ENCODE measurements around the gene TAF15.
A peak's percentile ranks its signal among the peaks of the same experiment; 100 is the strongest.

The TAF15 gene

GRCh38 chr17:35821308-35821707 lies 12.0 kb downstream of the TAF15 start:
- no peak for DNase-seq

- no peak for DNase-seq
These were observed 15.9 kb downstream of the TAF15 start for GRCh38 chr17:35825206-35825605.

- no peak for DNase-seq
These were observed 31.8 kb downstream of the TAF15 start for GRCh38 chr17:35841101-35841500.

GRCh38 chr17:35841505-35841904 lies 32.2 kb downstream of the TAF15 start:
- DNase-seq: peak in 1 of 2 donors; percentile 33

GRCh38 chr17:35842239-35842638 lies 33.0 kb downstream of the TAF15 start:
- DNase-seq: no peak

- no peak for DNase-seq
These were observed 34.4 kb downstream of the TAF15 start for GRCh38 chr17:35843698-35844097.

- DNase-seq: no peak
These were observed 35.3 kb downstream of the TAF15 start for GRCh38 chr17:35844547-35844946.

GRCh38 chr17:35846055-35846809 lies 36.9 kb downstream of the TAF15 start:
- no peak for DNase-seq

- DNase-seq: no peak
These were observed 37.7 kb downstream of the TAF15 start for GRCh38 chr17:35847006-35847405.

- DNase-seq: no peak
These were observed 38.5 kb downstream of the TAF15 start for GRCh38 chr17:35847633-35848373.

- peak; percentile 61 to 82 for DNase-seq
These were observed 40.4 kb downstream of the TAF15 start for GRCh38 chr17:35849469-35850348.

- DNase-seq: no peak
These were observed 46.7 kb downstream of the TAF15 start for GRCh38 chr17:35855965-35856364.

GRCh38 chr17:35856603-35857002 lies 47.3 kb downstream of the TAF15 start:
- DNase-seq: no peak

GRCh38 chr17:35864853-35865252 lies 55.6 kb downstream of the TAF15 start:
- no peak for DNase-seq

- no peak for DNase-seq
These were observed 56.4 kb downstream of the TAF15 start for GRCh38 chr17:35865412-35866340.

GRCh38 chr17:35866341-35866950 lies 57.2 kb downstream of the TAF15 start:
- DNase-seq: no peak

- DNase-seq: no peak
These were observed 58.3 kb downstream of the TAF15 start for GRCh38 chr17:35867574-35867973.

- no peak for DNase-seq
These were observed 59.5 kb downstream of the TAF15 start, which contains the start of gene HEATR9 for GRCh38 chr17:35868737-35869136. TSS of gene HEATR9 (minus strand) at chr17:35868891. CDS start at chr17:35868742, 149 bp downstream.

- peak; percentile 52 to 59 for DNase-seq
These were observed 61.9 kb downstream of the TAF15 start for GRCh38 chr17:35870906-35871819.

GRCh38 chr17:35872196-35872980 lies 63.1 kb downstream of the TAF15 start:
- DNase-seq: no peak

Measured in inflammatory macrophage treated with lipopolysaccharide for 1 hour (primary cell).